ENCODE measurements around the gene GALE. TPM values are rescaled to one million over a fixed set of nuclear protein-coding genes. Genes with fewer than 3 reads are reported as not detected.
A peak's percentile ranks its signal among the peaks of the same experiment; 100 is the strongest.

The GALE gene
- total RNA-seq, 1 experiment from 2014 or later: 42.7 TPM

DNA sequence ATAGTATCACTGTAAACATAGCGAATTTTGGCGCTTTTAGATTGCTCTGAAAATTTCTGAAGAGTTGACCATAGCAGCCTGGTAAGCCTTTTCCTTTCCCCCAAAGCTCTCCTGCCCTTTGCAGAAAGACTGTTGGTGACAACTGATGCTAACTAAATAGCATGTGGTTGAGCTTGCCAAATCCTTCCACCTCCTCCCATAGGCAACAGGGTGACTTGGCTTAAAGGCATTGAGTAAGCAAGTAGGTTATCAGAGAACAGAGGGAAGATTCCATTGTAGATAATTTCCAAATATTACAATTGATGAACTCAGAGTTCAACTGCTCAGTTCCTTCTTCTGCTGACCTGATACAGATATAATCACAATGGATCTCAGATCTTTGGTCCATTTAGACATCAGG lies 44.6 kb upstream of the GALE start:
- ChIA-PET CTCF (no interaction called here), POLR2A (ENCODE audit: low non-redundant PET) (no interaction called here)
- Histone ChIP-seq H3K27ac (ENCODE audit: low read depth, low read length, poor library complexity, severe bottlenecking) (no peak overlapping the region), H3K36me3 (ENCODE audit: insufficient read depth, low read length, poor library complexity, severe bottlenecking) (peaks cover 8% of the 10 kb centered on the region), H3K4me3 (ENCODE audit: low read depth, low read length, poor library complexity, severe bottlenecking) (no peak overlapping the region), H3K27me3 (replicated peaks; ENCODE audit: insufficient read depth, low read depth, low read length, poor library complexity) (no peaks in the 10 kb centered on the region), H3K9me3 (ENCODE audit: low read depth, low read length, poor library complexity, severe bottlenecking) (no peaks in the 10 kb centered on the region), H3K4me1 (ENCODE audit: insufficient read depth, low read length, poor library complexity, severe bottlenecking) (no peaks in the 10 kb centered on the region)
- intact Hi-C loops (cut with micrococcal nuclease; ENCODE audit: unreplicated experiment): no loop called here
- DNase-seq (ENCODE audit: low spot score): no peak
- no TSS peak for BruUV-seq (replicated peaks)
- TF ChIP-seq, protein P1, sequence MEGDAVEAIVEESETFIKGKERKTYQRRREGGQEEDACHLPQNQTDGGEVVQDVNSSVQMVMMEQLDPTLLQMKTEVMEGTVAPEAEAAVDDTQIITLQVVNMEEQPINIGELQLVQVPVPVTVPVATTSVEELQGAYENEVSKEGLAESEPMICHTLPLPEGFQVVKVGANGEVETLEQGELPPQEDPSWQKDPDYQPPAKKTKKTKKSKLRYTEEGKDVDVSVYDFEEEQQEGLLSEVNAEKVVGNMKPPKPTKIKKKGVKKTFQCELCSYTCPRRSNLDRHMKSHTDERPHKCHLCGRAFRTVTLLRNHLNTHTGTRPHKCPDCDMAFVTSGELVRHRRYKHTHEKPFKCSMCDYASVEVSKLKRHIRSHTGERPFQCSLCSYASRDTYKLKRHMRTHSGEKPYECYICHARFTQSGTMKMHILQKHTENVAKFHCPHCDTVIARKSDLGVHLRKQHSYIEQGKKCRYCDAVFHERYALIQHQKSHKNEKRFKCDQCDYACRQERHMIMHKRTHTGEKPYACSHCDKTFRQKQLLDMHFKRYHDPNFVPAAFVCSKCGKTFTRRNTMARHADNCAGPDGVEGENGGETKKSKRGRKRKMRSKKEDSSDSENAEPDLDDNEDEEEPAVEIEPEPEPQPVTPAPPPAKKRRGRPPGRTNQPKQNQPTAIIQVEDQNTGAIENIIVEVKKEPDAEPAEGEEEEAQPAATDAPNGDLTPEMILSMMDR (conservative IDR thresholded peaks at IDR 0.05; ENCODE audit: low read depth, low read length): no peak
- TF ChIP-seq EZH2 (IDR thresholded peaks at IDR 0.05; ENCODE audit: borderline replicate concordance, low read depth, low read length, poor library complexity, severe bottlenecking): no peak

DNA sequence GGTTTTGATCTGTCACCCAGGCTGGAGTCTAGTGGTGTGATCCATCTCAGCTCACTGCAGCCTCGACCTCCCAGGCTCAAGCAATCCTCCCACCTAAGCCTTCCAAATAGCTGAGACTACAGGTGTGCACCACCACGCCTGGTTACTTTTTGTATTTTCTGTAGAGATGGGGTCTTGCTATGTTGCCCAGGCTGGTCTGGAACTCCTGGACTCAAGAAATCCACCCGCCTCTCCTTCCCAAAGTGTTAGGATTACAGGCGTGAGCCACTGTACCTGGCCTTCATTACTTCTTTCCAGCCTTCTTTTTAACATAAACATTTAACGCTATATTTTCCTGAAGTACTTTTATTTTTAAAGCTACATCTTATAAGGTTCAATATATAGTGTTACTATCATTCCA lies 43.1 kb upstream of the GALE start:
- Histone ChIP-seq H3K27ac (ENCODE audit: low read depth, low read length, poor library complexity, severe bottlenecking) (no peak overlapping the region), H3K4me3 (ENCODE audit: low read depth, low read length, poor library complexity, severe bottlenecking) (no peak overlapping the region), H3K9me3 (ENCODE audit: low read depth, low read length, poor library complexity, severe bottlenecking) (no peaks in the 10 kb centered on the region), H3K27me3 (replicated peaks; ENCODE audit: insufficient read depth, low read depth, low read length, poor library complexity) (no peaks in the 10 kb centered on the region), H3K36me3 (ENCODE audit: insufficient read depth, low read length, poor library complexity, severe bottlenecking) (peaks cover 8% of the 10 kb centered on the region), H3K4me1 (ENCODE audit: insufficient read depth, low read length, poor library complexity, severe bottlenecking) (peaks cover 3% of the 10 kb centered on the region)
- no peak for DNase-seq (ENCODE audit: low spot score)
- intact Hi-C loops (cut with micrococcal nuclease; ENCODE audit: unreplicated experiment): no loop called here
- POLR2A ChIA-PET (ENCODE audit: low non-redundant PET): no interaction called here
- CTCF ChIA-PET: no interaction called here
- no TSS peak for BruUV-seq (replicated peaks)
- TF ChIP-seq, protein P1 (conservative IDR thresholded peaks at IDR 0.05; ENCODE audit: low read depth, low read length): no peak
- TF ChIP-seq EZH2 (IDR thresholded peaks at IDR 0.05; ENCODE audit: borderline replicate concordance, low read depth, low read length, poor library complexity, severe bottlenecking): no peak

- Histone ChIP-seq H3K4me1 (ENCODE audit: insufficient read depth, low read length, poor library complexity, severe bottlenecking) (peaks cover 8% of the 10 kb centered on the region), H3K27me3 (replicated peaks; ENCODE audit: insufficient read depth, low read depth, low read length, poor library complexity) (peaks cover 3% of the 10 kb centered on the region), H3K36me3 (ENCODE audit: insufficient read depth, low read length, poor library complexity, severe bottlenecking) (no peaks in the 10 kb centered on the region), H3K4me3 (ENCODE audit: low read depth, low read length, poor library complexity, severe bottlenecking) (peak overlapping the region; percentile 37), H3K27ac (ENCODE audit: low read depth, low read length, poor library complexity, severe bottlenecking) (no peak overlapping the region), H3K9me3 (ENCODE audit: low read depth, low read length, poor library complexity, severe bottlenecking) (no peaks in the 10 kb centered on the region)
- TF ChIP-seq, protein P1 (conservative IDR thresholded peaks at IDR 0.05; ENCODE audit: low read depth, low read length): no peak
- TF ChIP-seq EZH2 (IDR thresholded peaks at IDR 0.05; ENCODE audit: borderline replicate concordance, low read depth, low read length, poor library complexity, severe bottlenecking): no peak
- POLR2A ChIA-PET (ENCODE audit: low non-redundant PET): no interaction called here
- DNase-seq (ENCODE audit: low spot score): peak; percentile 79
- no TSS peak for BruUV-seq (replicated peaks)
- CTCF ChIA-PET: no interaction called here
- intact Hi-C loops (cut with micrococcal nuclease; ENCODE audit: unreplicated experiment): no loop called here
These were observed 37.9 kb upstream of the GALE start for GRCh38 chr1:23838401-23838866.
